GM23338 (cell line): ENCODE measurements around the gene MLLT1. TPM values are rescaled to one million over a fixed set of nuclear protein-coding genes. Genes with fewer than 3 reads are reported as not detected.

Source experiments
- ATAC-seq: fragments of 200-7000 bp; cut with Tn5 transposase; 3 replicates; pipeline ENCODE4 v1.9.1; 2020
- DNase-seq: peaks from one replicate; pipeline ENCODE4 v3.0.0-alpha.2; 2015; ENCODE audit warnings: low spot score
- H2AFZ ChIP-seq: fragments of 200-600 bp; sonication (generic); 2 replicates; pipeline ENCODE4 v1.8.0; 2016; ENCODE audit warnings: antibody characterized with exemption, mild to moderate bottlenecking, moderate library complexity
- H3F3A ChIP-seq: fragments of 200-600 bp; sonication (generic); replicated peaks from 2 replicates; pipeline ENCODE4 v1.8.0; 2017; ENCODE audit warnings: antibody characterized with exemption, mixed run types, low read depth
- H3K27ac ChIP-seq: fragments of 200-600 bp; sonication (generic); 2 replicates; pipeline ENCODE4 v1.6.1; 2016; ENCODE audit warnings: low read depth
- H3K27me3 ChIP-seq: fragments of 200-600 bp; sonication (generic); 2 replicates; pipeline ENCODE4 v1.8.0; 2016; ENCODE audit warnings: mild to moderate bottlenecking, mixed run types, moderate library complexity; ENCODE audit not compliant: insufficient read depth
- H3K36me3 ChIP-seq: fragments of 200-600 bp; sonication (generic); 2 replicates; pipeline ENCODE4 v1.8.0; 2016; ENCODE audit warnings: mild to moderate bottlenecking; ENCODE audit not compliant: insufficient read depth
- H3K4me1 ChIP-seq: fragments of 200-600 bp; sonication (generic); 2 replicates; pipeline ENCODE4 v1.8.0; 2016; ENCODE audit warnings: mild to moderate bottlenecking, moderate library complexity; ENCODE audit not compliant: insufficient read depth
- H3K4me2 ChIP-seq: fragments of 200-600 bp; sonication (generic); 2 replicates; pipeline ENCODE4 v1.7.1; 2017; ENCODE audit warnings: mixed run types
- H3K4me3 ChIP-seq: fragments of 200-600 bp; sonication (generic); 2 replicates; pipeline ENCODE4 v1.6.1; 2016; ENCODE audit warnings: mixed run types
- H3K79me2 ChIP-seq: fragments of 200-600 bp; sonication (generic); replicated peaks from 2 replicates; pipeline ENCODE4 v1.8.0; 2017; ENCODE audit warnings: mild to moderate bottlenecking; ENCODE audit not compliant: insufficient read depth
- H3K9me2 ChIP-seq: fragments of 200-600 bp; sonication (generic); 2 replicates; pipeline ENCODE4 v1.8.0; 2017; ENCODE audit not compliant: insufficient read depth
- H4K20me1 ChIP-seq: fragments of 200-600 bp; sonication (generic); replicated peaks from 2 replicates; pipeline ENCODE4 v1.8.0; 2017; ENCODE audit warnings: mild to moderate bottlenecking; ENCODE audit not compliant: insufficient read depth
- H3K27ac Mint-ChIP-seq: 2 replicates; pipeline ENCODE4 v1.8.0; 2020; ENCODE audit warnings: inconsistent platforms, mild to moderate bottlenecking, moderate library complexity, mixed read lengths
- H3K27me3 Mint-ChIP-seq: 3 replicates; pipeline ENCODE4 v1.8.0; 2022; ENCODE audit warnings: low read depth, mild to moderate bottlenecking, moderate library complexity, mixed read lengths, inconsistent platforms; ENCODE audit not compliant: insufficient read depth, poor library complexity
- H3K36me3 Mint-ChIP-seq: 3 replicates; pipeline ENCODE4 v1.8.0; 2021; ENCODE audit warnings: low read depth, mild to moderate bottlenecking, inconsistent platforms, moderate library complexity, mixed read lengths
- H3K4me1 Mint-ChIP-seq: 3 replicates; pipeline ENCODE4 v1.8.0; 2020; ENCODE audit warnings: mild to moderate bottlenecking, inconsistent platforms, mixed read lengths
- H3K4me3 Mint-ChIP-seq: 3 replicates; pipeline ENCODE4 v1.8.0; 2021; ENCODE audit warnings: moderate library complexity, mild to moderate bottlenecking, inconsistent platforms, mixed read lengths
- H3K9me3 Mint-ChIP-seq: 3 replicates; pipeline ENCODE4 v1.8.0; 2020; ENCODE audit warnings: moderate library complexity, mild to moderate bottlenecking, inconsistent platforms, mixed read lengths
- CREB1 ChIP-seq: fragments of 250-450 bp; sonication (Bioruptor Pico); IDR thresholded peaks from 2 replicates; pipeline ENCODE4 v1.5.0; 2020; ENCODE audit warnings: low read depth, mild to moderate bottlenecking, moderate library complexity
- CTCF ChIP-seq, 2 experiments: fragments of 200-600 bp in 1 of 2; sonication (generic) in 1 of 2; conservative IDR thresholded peaks; 2 replicates each; pipeline versions ENCODE4 v1.5.1 to v1.6.1; 2016 to 2017; ENCODE audit warnings: antibody characterized with exemption in 2 of 2, low read depth in 2 of 2, mild to moderate bottlenecking in 2 of 2, moderate library complexity in 1 of 2
- ETS1 ChIP-seq: IDR thresholded peaks from 2 replicates; pipeline ENCODE4 v1.6.1; 2016; ENCODE audit warnings: antibody characterized with exemption
- EZH2 ChIP-seq: fragments of 200-600 bp; sonication (generic); IDR thresholded peaks from one replicate; pipeline ENCODE4 v1.8.0; 2017; ENCODE audit warnings: antibody characterized with exemption, mild to moderate bottlenecking, low read depth; ENCODE audit not compliant: unreplicated experiment
- EZH2phosphoT487 ChIP-seq: fragments of 200-600 bp; sonication (generic); IDR thresholded peaks from one replicate; pipeline ENCODE4 v1.8.1; 2018; ENCODE audit warnings: antibody characterized with exemption; ENCODE audit not compliant: unreplicated experiment
- NANOG ChIP-seq: IDR thresholded peaks from 2 replicates; pipeline ENCODE4 v1.6.1; 2016; ENCODE audit warnings: antibody characterized with exemption, borderline replicate concordance
- REST ChIP-seq: IDR thresholded peaks from one replicate; pipeline ENCODE4 v1.6.1; 2018; ENCODE audit warnings: antibody characterized with exemption; ENCODE audit not compliant: unreplicated experiment
- STAT1 ChIP-seq: IDR thresholded peaks from one replicate; pipeline ENCODE4 v1.6.1; 2016; ENCODE audit warnings: antibody characterized with exemption; ENCODE audit not compliant: unreplicated experiment
- ZNF331 ChIP-seq: fragments of 250-450 bp; sonication (Bioruptor Pico); IDR thresholded peaks from 2 replicates; pipeline ENCODE4 v1.5.0; 2020; ENCODE audit warnings: low read depth, mild to moderate bottlenecking, moderate library complexity
- ZNF462 ChIP-seq: fragments of 250-450 bp; sonication (Bioruptor Pico); IDR thresholded peaks from 2 replicates; pipeline ENCODE4 v1.5.0; 2020; ENCODE audit warnings: mild to moderate bottlenecking, moderate library complexity
- polyA plus RNA-seq: library from polyadenylated mRNA; unstranded; fragments of >200 nt; fragmentation: Nextera tagmentation; extraction: Ambion mirVana; gene quantifications from 2 replicates; pipeline ENCODE4 v1.2.1, GENCODE V29; 2016
- total RNA-seq: library from RNA; depleted of rRNA; stranded (reverse); fragments of >200 nt; shearing (Covaris generic); gene quantifications from 2 replicates; pipeline ENCODE4 v1.2.3, GENCODE V29; 2014

Gene MLLT1
- total and polyA plus RNA-seq, 2 experiments from 2014 or later = 17.8 to 23.4 TPM

- TF ChIP-seq ZNF462 (CRISPR knock-in tag) = no peak
Observed at GRCh38 chr19:6238643-6239281, 41.0 kb downstream of the MLLT1 start (continued).

GRCh38 chr19:6238256-6238642, 41.5 kb downstream of the MLLT1 start:
- no peaks in the 10 kb centered on the region for H3K36me3 ChIP-seq
- H3K4me3 Mint-ChIP-seq = no peak overlapping the region
- no peak for ATAC-seq
- H3K79me2 ChIP-seq = peaks cover 81% of the 10 kb centered on the region
- no peaks in the 10 kb centered on the region for H3K9me2 ChIP-seq
- H3K9me3 Mint-ChIP-seq = no peaks in the 10 kb centered on the region
- H3K27ac ChIP-seq = no peak overlapping the region
- no peaks in the 10 kb centered on the region for H3K4me1 ChIP-seq
- H2AFZ ChIP-seq = no peak overlapping the region
- no peak overlapping the region for H3K27ac Mint-ChIP-seq
- H3K4me2 ChIP-seq = no peak overlapping the region
- H3K4me3 ChIP-seq = no peak overlapping the region
- no peaks in the 10 kb centered on the region for H3K36me3 Mint-ChIP-seq
- no peak for DNase-seq
- no peaks in the 10 kb centered on the region for H3F3A ChIP-seq
- H4K20me1 ChIP-seq = peaks cover 18% of the 10 kb centered on the region
- H3K27me3 Mint-ChIP-seq = peaks cover 9% of the 10 kb centered on the region
- peaks cover 37% of the 10 kb centered on the region for H3K4me1 Mint-ChIP-seq
- no peaks in the 10 kb centered on the region for H3K27me3 ChIP-seq
- TF ChIP-seq CTCF (conservative IDR thresholded peaks at IDR 0.05; ENCODE audit: low read depth in 2 of 2) (no peak), ZNF331 (CRISPR knock-in tag) (no peak), ETS1 (no peak), STAT1 (no peak), CREB1 (CRISPR knock-in tag) (no peak), NANOG (no peak), REST (no peak), EZH2phosphoT487 (no peak), EZH2 (no peak)
